ENCODE results near the gene VTI1B.
"Not testable (repeated sequence)": the region's sequence is repeated elsewhere in the genome, so short reads cannot be mapped to it uniquely, and the experiment has no call there.

The VTI1B gene, protein sequence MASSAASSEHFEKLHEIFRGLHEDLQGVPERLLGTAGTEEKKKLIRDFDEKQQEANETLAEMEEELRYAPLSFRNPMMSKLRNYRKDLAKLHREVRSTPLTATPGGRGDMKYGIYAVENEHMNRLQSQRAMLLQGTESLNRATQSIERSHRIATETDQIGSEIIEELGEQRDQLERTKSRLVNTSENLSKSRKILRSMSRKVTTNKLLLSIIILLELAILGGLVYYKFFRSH

DNA sequence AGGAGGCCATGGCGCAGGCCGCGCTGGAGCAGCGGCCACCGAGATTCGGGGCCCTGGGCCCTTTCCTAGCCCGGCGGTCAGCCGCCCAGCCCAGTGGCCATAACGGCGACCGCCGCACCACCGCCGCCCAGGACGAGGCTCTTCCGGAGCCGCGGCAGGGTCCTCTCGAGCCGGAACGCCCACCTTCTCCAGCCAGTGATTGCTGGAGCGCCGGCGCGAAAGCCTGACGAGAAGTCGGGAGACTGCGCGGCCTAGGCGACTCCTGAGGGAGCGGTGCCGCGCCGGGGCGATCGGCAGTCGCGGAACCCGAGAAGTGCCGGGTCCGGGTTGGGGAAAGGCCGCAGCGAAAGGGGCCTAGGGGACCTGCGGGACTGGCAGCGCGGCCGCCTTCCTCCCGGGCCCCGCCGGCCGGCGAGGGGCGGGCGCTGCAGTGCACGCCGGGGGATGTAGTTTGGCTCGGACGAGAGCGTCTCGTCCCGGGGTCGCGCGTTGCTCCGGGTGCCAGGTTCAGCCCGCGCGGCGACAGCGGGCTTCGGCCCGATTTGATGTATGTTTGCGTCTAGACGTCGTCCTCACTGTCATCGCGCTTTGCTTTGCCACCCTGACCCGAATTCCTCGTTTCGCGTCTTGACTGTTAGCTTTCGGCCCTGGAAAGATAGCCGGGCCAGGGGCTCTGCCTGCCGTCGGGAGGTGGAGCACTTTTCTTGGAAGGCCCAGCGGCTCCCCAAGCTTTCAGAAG is at the start of gene VTI1B:
Gene VTI1B, minus strand, starts transcription at position 153 of the 739 bp plus-strand sequence. Its CDS starts 143 bp downstream, at position 10.
- peak; percentile 6 for DNase-seq

DNA sequence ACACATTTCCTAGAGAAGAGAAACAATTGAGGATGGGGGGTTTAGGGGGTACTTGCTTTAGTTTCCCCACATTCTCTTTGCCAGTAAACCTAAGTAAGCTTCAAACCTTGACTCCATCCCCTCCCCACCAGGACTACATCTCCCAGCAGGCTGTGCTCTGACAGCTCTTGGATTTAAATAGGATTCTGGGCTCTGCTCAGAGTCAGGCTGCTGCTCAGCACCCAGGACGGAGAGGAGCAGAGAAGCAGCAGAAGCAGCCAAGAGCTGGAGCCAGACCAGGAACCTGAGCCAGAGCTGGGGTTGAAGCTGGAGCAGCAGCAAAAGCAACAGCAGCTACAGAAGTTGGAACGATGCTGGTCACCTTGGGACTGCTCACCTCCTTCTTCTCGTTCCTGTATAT is 47.9 kb upstream of the VTI1B start:
- no peak for DNase-seq

DNA sequence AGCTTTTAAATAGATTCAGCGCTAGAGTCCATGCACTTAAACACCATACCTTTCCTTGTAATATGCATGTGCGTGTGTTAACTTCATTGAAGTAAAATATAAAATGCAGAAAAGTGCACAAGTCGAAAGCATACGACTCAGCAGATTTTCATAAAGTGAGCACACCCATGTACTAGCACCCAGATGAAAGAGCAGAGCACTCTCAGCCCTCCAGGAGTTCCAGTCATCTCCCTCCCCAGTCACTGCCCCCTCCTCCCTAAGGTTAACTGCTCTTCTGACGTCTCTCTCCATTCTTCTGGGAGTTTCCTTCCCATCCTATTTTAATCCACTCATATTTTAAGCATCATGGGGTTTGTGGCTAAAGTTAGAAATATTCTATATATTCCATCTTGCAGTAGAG is 47.4 kb upstream of the VTI1B start:
- no peak for DNase-seq

DNA sequence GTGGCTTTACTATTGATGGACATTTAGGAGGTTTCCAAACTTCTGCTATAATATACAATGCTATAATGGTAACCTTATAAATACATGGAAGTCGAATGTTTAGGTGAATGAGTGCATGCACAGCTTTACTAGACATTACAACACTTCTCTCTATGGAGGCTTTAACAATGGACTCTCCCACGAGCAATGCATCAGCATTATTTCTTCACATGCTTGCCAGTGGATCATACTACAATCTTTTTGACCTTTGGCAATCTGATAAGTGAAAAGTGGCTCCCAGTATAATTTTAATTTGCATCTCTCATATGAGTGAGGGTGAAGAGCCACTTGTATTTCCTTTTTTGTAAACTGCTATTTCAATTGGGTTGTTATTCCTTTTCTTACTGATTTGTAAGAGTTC is 45.4 kb upstream of the VTI1B start:
- no peak for DNase-seq

DNA sequence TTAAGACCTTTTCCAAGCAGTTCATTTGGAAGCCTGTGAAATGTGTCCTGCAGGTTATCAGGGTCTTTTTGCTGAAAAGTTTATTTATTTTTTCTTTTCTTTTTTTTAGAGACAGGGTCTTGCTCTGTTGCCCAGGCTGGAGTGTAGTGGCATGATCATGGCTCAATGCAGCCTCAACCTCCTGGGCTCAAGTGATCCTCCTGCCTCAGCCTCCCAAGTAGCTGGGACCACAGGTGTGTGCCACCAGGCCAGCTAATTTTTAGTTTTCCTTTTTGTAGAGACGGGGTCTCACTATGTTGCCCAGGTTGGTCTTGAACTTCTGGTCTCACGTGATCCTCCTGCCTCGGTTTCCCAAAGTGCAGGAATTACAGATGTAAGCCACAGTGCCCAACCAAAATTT is 45.0 kb upstream of the VTI1B start:
- not testable (repeated sequence) for DNase-seq

DNA sequence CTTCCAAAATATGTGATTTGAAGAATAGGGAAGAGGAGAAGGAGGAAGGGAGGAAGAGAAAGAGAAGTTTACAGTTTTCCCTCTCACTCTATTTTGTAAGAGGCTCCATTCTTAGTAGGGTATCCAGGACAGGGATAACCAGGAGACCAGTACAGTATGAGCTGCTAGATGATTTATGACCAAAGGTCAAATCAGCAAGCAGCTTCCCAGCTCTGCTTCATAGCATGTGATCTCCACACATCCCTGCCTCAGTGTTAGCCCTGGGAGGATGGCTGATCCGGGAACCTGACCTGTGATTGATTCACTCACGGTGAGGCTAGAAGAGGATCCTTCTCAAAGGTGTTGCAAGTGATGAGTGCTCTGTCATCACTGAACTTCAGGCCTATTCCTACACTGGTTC is 43.8 kb upstream of the VTI1B start:
- no peak for DNase-seq

DNA sequence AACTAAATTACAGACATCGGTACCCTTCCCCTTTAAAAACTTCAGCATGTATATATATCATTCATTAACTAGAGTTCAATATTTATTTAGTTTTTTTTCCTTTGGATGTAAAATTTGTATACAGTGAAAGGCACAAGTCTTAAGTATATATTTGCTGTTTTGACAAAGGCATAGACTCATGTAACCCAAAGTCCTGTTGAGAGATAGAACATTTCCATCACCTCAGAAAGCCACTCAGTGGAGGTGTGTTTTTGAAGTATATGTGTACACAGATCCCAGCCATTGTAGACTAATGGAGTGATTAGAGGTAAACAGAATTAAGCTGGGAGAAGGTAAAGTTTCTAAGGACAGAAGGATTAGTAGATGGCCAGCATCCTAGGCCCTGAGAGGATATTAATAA is 42.6 kb upstream of the VTI1B start:
- no peak for DNase-seq

DNA sequence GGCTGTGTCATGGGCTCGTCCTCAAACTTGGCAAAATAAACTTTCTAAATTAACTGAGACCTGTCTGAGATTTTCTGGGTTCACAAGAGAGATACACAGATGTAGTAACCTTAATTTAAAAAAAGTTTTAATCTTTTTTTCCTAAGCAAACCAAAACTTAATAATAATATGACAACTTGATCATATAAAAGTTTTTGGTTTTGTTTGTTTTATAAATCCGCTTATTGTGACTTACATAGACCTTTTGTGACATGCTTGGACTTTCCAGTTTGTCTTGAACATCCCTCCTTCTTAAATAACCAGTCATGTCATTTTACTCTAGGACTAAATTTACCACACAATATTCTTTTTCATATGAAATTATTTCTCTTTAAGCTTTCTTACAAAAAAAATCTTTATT is 35.8 kb upstream of the VTI1B start:
- DNase-seq, result no peak

DNA sequence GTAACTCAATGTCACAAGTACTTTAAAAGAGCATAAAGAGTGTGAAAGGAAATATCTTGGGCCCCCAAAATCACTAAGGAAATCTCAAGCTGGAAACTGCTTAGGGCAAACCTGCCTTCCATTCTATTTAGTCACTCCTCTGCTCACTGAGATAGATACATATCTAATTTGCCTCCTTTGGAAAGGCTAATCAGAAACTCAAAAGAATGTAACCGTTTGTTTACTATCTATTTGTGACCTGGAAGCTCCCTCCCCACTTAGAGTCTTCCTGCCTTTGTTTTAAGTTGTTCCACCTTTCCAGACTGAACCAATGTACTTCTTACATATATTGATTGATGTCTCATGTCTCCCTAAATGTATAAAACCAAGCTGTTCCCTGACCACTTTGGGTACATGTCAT is 35.4 kb upstream of the VTI1B start:
- not testable (repeated sequence) for DNase-seq

DNA sequence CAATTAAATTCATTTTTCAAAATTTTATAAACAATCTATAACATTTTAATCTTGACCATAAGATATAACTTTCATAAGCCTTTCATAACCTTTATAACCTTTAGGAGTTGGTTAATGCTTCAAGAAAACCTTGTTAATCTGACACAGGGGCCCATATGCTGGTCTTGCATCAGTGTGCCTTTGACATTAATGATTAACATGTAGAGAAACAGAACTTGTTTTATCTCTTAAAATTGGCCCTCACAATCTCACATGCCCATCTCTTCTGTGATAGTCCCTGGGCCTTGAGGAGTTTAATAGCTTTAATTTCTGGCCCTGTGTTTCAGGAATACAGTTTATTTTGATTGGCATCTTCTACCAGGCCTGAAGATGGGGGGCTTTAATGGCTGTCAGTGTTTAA is 34.9 kb upstream of the VTI1B start:
- not testable (repeated sequence) for DNase-seq

DNA sequence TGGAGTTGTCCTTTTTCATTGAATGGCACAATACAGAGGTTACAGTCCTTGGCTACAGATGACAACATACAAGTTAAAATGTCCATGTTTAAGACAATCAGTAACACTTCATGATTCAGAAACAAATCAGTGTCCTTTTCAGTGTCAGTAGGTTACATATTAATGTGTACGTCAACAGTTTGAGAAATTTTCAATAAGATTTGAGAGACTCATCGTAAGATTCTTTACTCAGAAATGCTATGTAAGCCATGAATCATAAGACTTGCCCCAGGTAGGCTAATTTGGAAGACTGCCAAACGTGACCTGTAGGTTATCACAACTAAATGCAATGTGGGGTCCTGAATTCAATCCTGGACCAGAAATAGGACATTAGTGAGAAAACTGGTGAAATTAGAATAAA is 30.8 kb upstream of the VTI1B start:
- no peak for DNase-seq

DNA sequence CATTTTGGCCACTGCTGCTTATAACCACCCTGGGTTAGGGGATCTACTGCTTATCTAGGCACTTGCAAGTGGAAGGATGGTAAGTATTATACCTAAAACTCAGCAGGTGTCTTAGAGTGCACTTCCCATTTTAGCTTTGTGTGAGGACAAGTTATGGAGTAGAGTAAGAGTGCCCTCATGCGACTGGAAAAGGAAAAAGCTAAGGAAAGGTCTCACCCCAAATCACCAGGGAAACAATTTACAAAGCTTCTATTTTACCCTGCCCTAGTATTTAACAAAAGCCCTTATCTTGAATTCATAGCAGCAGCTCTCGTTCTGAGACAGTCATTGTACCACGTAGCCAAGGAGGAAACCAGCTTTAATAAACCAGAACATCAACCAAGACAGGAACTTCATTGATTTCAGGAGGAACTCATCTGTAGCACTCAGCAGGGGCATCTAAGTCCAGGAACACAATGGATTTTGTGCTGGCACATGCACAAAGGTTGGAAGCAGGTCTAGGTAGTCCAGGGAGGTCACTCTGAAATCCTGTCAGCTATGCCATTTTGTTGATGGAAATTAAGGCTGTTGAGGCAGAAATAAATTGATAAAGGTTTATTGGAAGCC is 30.2 kb upstream of the VTI1B start:
- DNase-seq, result no peak

DNA sequence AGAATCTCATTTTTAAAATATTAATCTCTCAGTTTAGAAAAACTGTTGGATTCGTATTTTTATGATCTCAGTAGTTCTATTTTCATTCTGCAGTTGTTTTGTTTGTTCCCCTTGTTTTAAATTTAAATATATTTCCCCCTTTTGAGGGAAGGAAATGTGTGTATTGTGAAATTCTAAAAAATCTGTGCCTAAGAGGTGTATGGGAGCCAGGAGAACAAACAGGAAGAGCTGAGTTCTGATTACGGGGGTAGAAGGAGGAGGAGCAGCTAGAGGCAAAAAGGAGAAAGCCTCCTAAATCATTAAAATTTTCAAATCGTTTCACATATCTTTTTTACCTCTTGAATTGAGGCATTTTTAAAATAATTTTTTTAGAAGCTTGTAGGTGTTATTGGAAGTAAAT is 29.6 kb upstream of the VTI1B start:
- DNase-seq, result no peak

DNA sequence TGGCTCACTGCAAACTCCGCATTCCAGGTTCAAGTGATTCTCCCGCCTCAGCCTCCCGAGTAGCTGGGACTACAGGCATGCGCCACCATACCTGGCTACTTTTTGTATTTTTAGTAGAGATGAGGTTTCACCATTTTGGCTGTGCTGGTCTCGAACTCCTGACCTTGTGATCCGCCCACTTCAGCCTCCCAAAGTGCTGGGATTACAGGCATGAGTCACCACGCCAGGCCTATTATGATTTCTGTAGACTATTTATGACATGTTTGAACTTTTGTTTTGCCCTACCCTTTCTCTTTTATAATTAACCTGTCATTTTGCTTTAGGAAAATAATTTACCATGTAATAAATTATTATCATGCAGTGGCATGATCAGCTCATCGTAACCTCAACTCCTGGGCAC is 27.1 kb upstream of the VTI1B start, which contains the start of gene RDH12:
Gene RDH12, plus strand, starts transcription at position 395 of the 400 bp plus-strand sequence. CDS start 20,757 bp downstream, outside the sequence.
- DNase-seq, result not testable (repeated sequence)

DNA sequence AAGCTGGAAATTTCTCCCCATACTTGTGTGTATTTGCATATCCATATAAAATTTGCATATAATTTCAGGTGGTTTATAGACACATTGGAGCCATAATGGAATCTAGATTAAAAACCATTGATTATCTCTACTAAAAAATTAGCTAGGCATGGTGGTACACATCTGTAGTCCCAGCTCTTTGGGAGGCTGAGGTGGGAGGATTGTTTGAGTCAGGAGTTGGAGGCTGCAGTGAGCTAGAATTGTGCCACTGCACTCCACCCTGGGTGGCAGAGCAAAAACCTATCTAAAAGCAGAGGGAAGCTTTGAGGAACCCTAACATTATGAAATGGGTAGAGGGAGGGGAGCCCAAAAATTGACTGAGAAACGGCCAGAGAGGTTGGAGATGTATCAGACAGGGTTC is 23.7 kb upstream of the VTI1B start:
- DNase-seq, result no peak

DNA sequence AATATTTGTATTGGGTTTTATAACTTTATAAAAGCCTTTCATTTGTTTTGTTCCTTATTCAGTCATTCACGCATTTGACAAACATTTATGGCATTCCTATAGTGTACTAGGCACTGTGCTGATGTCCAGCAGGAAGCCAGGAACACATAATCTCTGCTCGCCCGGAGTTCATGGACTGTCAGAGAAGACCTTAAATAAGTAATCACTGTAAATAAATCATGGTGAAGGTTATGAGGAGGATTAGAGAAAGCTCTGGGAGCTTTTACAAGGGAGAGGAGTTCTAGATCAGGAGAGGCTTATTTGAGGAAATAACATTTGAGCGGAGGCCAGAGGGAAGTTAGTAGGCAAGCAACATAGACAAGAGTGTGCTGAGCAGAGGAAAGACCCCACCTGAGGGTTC is 22.6 kb upstream of the VTI1B start:
- no peak for DNase-seq

DNA sequence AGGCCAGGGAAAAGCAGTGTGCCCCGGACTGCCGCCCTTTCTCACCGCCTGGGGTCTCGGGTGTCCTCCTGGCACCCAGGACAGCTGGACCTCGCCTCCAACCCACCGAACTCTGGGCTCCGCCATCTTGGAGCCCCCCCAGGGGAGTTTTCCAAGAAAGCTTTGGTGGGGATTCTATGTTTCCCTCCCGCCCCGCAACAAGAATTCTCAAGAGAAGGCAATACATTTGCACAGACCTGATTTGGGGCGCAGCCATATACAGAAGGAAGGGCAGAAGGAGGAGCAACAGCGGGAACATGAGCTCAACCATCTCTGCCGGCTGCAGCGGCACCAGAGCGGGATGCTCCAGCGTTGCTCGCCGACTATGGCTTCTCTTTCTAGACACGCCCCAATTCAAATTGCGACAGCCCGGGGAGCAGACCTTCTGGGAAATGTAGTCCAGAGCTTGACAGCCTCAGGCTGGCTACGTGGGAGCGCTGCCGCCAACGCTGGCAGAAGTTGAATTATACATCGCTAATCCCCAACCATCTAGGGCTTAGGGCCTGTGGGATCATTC is 21.0 kb upstream of the VTI1B start, which contains the start of gene RDH11:
Gene RDH11, minus strand, starts transcription at position 371 of the 556 bp plus-strand sequence. Its CDS starts 61 bp downstream, at position 310.
- DNase-seq, result peak; percentile 23

DNA sequence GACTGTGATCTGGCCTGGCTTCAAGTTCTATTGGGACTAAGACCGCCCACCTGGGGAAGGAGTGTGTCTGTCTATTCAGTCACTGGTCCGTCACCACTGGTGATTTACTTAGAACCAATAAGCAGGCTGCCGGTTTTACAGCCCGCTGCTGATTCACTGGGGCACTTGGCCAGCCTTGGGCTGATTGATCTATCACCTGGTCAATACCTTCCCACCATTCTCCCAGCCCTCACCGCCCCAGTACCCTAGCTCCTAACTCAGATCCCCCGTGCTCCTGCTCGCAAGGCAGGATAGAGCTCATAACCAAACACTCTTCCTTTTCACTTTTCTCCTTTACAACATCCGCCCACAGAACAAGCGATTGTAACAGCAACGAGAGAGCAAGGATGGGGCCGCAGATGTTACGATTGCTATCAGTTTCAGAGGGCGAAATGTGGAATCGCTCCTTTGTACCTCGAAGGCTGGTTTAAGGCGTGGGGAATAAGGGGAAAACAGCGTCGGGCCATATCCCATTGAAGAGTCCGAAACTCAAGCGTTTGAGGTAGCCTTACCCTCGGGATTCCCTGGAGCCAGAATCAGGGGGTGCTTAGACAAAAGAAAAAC is 20.5 kb upstream of the VTI1B start:
- peak; percentile 8 for DNase-seq

DNA sequence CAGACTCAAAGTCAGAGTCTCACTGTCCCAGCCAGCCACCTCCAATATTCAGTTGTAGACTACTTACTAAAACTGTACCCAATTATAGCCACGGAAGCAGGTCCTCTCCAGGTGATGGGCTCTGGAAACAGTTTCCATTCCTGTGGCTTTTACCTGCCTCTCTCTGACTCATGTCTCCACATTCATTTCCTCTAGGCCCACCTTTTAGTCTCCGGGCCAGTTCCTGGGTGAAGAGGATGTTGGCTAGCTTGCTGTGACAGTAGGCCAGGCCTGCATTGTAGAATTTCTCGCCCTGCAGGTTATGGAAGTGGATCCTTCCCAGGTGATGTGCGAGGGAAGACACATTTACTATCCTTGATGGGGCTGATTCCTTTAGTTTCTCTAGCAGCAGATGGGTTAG is 15.6 kb upstream of the VTI1B start:
- no peak for DNase-seq

DNA sequence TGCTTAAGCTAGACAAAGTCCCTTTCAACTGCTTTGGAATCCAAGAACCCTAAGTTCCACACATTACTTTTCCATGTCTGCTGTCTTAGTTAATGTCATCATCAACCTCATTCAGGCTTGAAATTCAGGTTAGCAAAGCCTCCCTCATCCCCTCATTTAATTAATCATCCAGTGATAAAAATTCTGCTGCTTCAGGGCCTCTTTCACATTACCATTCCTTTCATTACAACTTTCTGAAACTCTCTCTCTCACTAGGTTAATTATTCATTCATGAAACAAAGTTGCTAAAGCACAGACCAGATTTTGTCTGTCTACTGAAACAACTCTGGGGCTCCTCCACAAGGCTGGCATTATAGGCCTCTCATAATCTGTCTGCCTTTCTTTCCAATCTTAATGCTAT is 9.4 kb upstream of the VTI1B start:
- no peak for DNase-seq

DNA sequence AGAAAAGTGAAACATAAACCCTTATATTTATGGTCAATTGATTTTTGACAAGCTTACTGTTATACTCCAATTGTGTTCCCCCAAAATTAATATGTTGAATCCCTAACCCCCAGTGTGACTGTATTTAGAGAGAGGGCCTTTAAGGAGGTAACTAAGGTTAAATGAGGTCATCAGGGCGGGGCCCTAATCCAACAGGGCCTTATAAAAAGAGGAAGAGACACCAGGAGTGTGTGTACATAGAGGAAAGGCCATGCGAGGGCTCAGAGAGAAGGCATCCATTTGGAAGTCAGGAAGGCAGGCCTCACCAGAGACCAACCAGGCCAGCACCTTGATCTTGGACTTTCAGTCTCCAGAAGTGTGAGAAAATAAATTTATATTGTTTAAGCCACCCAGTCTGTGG is 6.5 kb upstream of the VTI1B start:
- DNase-seq, result no peak

DNA sequence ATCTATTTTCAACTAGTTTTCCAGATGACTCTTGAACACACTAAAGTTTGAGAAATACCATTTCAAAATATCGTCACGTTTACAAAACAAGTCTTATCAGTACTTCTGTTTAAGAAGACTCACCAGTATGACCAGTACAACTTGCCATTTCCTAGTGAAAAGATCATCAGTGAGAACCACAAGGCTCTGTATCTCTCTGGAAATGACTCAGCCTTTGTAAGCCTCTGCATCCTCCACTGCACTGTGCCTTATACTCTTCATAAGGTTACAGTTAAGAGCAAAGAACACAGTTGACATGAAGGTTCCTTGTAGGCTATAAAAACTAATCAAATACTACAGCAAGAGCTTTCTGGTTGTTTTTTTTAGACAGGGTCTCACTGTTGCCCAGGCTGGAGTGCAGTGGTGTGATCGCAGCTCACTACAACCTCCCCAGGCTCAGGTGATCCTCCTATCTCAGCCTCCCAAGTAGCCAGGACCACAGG is 5.7 kb upstream of the VTI1B start:
- no peak for DNase-seq

DNA sequence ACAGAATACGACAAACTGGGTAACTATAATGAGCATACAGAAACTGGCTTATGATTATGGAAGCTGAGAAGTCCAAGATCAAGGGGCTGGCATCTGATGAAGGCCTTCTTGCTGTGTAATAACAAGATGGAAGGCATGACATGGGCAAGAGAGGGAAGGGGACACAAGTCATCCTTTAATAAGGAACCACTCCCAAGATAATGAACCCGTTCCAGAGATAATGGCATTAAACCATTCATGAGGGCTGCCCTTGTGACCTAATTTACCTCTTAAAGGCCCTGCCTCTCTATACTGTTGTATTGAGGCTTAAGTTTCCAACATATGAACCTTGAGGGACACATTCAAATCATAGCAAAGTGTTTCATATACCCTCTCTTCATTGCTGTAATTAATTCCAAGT is 4.6 kb upstream of the VTI1B start:
- DNase-seq, result no peak

Data from GOT3 (cell line).